Fibroblast of upper back skin (primary cell): ENCODE results near the gene DHX57.
"Not testable (repeated sequence)": the region's sequence is repeated elsewhere in the genome, so short reads cannot be mapped to it uniquely, and the experiment has no call there.

Experiments used
- DNase-seq: peaks from one replicate; pipeline ENCODE4 v3.0.0-alpha.2; 2013

The DHX57 gene

GRCh38 chr2:38795016-38795415 lies 80.7 kb downstream of the DHX57 start:
- not testable (repeated sequence) for DNase-seq

- no peak for DNase-seq
Observed at GRCh38 chr2:38794235-38794946, 81.3 kb downstream of the DHX57 start.

DNA sequence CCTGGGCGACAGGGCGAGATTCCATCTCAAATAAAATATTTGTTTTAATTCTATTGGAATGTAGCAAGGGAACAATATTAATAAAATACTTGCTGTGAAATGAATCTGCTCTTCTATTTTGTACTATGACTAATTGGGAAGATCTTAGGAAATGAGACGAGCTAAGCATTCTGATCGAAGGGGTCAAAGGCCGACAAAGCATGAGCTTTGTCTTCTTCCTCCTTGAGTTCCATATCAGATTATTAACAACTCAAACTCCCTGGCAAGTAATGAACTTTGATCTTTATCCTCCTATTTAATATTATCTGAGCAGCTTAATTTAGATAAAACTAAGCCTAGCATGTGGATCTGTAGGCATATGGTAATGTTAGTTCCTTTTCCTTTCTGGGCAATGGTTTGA lies 82.2 kb downstream of the DHX57 start:
- DNase-seq: no peak

GRCh38 chr2:38792751-38793150 lies 83.0 kb downstream of the DHX57 start:
- no peak for DNase-seq

DNA sequence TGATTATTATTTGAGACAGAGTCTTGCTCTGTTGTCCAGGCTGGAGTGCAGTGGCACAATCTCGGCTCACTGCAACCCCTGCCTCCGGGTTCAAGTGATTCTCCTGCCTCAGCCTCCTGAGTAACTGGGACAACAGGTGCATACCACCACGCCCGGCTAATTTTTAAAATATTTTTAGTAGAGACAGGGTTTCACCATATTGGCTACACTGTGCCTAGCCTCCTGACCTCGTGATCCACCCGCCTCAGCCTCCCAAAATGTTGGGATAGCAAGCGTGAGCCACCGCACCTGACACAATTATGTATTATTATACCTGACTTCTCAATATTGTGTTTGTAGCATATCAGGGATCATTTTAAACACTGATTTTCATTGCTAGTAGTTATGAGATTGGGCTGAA lies 83.4 kb downstream of the DHX57 start:
- DNase-seq: not testable (repeated sequence)

DNA sequence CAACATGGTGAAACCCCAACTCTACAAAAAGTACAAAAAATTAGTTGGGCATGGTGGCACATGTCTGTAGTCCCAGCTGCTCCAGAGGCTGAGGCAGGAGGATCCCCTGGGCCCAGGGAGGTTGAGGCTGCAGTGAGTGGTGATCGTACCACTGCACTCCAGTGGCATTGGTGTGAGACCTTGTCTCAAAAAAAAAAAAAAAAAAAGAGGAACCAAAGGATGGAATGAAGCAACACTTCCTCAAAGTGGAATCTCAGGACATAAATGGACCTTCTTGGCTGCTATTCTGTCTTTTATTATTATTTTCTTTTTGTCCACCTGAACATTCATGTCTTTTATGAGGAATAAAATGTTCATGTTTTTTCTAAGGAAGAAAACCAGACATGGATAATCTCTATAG lies 84.0 kb downstream of the DHX57 start:
- no peak for DNase-seq

DNA sequence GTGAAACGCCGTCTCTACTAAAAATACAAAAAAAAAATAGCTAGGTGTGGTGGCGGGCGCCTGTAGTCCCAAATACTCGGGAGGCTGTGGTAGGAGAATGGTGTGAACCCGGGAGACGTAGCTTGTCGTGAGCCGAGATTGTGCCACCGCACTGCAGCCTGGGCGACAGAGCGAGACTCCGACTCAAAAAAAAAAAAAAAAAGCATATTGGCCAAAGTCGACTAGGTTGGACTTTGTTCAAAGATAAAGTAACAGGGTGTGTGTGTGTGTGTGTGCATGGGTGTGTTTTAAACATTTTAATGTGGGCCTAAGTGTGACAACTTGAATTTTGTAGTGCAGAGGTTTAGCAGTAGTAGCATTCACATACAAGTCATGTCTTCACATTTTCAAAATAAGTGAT lies 86.0 kb downstream of the DHX57 start:
- no peak for DNase-seq

- DNase-seq: no peak
Observed at GRCh38 chr2:38788306-38788705, 87.4 kb downstream of the DHX57 start.

DNA sequence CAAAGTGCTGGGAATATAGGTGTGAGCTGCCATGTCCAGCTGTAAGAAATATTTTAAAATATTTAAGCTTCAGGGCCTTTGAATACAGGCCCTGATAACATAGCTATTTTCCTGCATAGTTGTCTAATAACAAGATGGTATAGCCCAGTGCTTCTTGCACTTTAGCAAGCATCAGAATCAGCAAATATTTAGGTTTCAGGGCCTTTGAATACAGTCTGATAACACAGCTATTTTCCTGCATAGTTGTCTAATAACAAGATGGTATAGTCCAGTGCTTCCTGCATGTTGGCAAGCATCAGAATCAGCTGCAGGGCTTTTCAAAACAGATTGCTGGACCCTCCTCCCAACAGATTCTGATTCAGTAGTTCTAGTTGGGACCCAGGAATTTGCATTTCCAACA lies 92.1 kb downstream of the DHX57 start:
- no peak for DNase-seq

GRCh38 chr2:38778687-38779082 lies 97.0 kb downstream of the DHX57 start:
- DNase-seq: no peak

- no peak for DNase-seq
Observed at GRCh38 chr2:38776531-38776930, 99.2 kb downstream of the DHX57 start.

DNA sequence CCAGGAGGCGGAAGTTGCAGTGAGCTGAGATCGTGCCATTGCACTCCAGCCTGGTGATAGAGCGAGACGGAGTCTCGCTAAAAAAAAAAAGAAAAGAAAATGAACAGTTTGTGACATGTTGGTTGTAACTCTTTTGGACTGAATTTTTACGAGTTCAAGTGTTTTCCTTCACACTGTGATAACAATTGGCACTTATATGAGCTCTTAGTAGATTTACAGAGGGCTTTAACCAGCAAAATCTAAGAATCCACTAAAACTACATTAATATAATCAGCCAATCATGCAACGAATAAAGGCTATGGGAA lies 99.9 kb downstream of the DHX57 start:
- no peak for DNase-seq

- DNase-seq: no peak
Observed at GRCh38 chr2:38775097-38775920, 100.4 kb downstream of the DHX57 start.

GRCh38 chr2:38771632-38772031 lies 104.1 kb downstream of the DHX57 start:
- DNase-seq: peak; percentile 9

- DNase-seq: no peak
Observed at GRCh38 chr2:38765551-38765950, 110.2 kb downstream of the DHX57 start.

GRCh38 chr2:38765149-38765548 lies 110.6 kb downstream of the DHX57 start:
- DNase-seq: peak; percentile 79

DNA sequence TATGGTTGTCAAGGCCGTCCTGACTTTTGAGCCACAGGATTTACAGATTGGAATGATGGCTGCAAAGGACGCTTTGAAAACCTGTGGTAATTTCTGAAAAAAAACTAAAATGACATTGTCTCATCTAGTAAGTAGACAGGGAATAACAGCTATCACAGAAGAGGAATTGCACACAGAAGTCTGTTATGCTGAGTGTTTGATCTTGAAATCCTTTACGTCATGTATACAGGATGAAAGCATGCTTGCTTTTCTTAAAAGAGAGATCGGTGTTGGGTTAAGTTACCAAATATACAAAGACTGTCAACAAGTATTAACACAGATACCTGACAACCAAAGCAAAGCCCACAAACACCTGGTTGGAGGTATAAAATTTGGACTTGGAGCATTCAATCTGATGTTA lies 112.0 kb downstream of the DHX57 start:
- DNase-seq: no peak

- no peak for DNase-seq
Observed at GRCh38 chr2:38763228-38763627, 112.5 kb downstream of the DHX57 start.

- not testable (repeated sequence) for DNase-seq
Observed at GRCh38 chr2:38755891-38756290, 119.8 kb downstream of the DHX57 start.

DNA sequence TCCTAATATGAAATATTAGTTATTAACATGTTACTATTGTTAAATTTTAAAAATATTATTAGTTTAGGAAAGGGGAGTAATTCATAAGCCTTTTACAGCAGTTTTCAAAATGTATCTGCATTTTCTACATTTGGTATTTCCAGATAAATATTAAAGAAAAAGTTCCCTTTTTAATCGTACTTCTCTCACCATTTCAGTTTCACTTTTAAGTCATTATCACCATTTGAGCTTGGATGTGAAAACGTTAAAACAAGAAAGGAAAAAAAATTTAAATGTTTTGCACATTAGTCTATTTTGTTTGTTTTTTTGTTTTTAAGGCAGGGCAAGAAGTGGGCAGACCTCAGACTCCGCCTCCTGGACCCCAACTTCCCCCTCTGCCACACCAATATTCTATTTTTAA lies 121.2 kb downstream of the DHX57 start:
- DNase-seq: no peak

GRCh38 chr2:38754049-38754448 lies 121.7 kb downstream of the DHX57 start:
- DNase-seq: no peak

DNA sequence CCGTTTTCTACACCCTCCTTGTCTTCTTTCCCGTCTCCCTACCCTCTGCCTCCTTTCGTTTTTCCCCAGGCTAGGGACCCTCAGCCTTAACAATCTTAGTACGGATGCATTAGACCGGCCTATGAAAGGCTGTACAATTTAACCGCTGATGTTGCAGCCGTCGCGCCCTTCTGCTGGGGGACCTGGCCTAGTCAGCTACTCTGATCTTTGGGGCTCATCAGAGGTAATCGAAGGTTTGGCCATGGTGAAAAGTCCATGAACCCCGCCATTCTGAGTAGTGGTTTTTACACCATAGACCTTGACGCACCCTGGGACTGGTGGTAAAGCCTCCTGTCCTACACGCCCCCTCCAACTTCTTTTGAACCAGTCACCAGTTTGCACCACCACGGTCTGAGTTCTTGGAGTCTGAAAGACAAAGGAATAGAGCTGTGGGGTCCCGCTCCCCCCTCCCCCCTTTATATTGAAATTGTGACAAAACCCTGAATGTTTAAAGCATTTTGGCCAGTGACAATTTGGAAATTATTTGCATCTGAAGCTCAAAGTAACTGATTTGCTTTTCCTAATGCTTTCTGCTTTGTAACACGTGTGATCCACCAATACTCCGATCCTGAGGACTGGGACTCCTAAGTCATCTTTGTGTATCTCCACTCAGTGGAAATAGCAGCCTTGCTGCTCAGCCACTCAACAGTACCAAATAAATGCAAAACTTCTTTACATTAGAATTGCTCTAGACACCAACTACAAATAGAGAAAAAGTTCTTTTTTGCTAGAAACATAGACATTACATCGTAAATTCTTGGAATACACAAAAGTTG lies 123.9 kb downstream of the DHX57 start:
- no peak for DNase-seq

- peak; percentile 99 for DNase-seq
Observed at GRCh38 chr2:38750891-38751595, 124.7 kb downstream of the DHX57 start, which contains the start of gene SRSF7. SRSF7 (minus strand) TSS chr2:38751361; CDS start chr2:38751256, 105 bp downstream.
